Epidermal melanocyte (primary cell): ENCODE data around the gene TBL1XR1.

Experiments
- DNase-seq: peaks from one replicate; pipeline ENCODE4 v3.0.0; 2011; ENCODE audit warnings: low spot score; ENCODE audit not compliant: insufficient read length

Gene TBL1XR1

DNA sequence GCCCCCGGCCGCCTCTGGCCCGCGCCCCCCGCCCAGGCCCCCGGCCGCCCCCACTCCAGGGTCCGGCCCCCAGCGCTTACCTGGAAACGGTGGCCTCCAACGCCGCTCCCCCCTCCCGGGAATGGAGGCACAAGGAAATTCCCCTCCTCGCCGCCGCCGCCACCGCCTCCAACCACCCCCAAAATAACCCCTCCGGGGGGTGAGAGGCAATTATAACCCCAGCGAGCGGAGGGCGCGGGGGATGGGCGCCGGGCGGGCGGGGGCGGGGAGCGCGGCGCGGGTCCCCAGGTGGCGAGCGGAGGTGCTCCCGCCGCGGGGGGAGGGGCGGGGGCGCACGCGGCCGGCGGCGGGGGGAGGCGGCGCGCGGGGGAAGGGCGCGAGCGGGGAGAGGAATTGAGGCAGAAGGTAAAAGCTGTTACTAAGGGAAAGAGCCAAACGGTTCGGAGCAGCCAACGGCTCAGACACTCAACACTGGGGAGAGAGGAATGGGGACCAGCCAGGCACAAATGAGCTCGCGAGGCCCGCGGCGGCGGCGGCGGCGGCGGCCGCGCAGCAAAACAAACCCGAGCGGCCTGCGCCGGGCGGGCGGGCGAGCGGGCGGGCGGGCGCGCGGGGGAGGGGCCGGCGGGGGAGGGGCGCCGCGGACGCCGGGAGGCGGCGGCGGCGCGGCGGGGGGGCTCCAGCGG lies at the start of gene TBL1XR1:
TBL1XR1 (minus strand) TSS at position 442 of the 686 bp plus-strand sequence. CDS start 132,505 bp downstream, outside the sequence.
- peak; percentile 99 for DNase-seq

DNA sequence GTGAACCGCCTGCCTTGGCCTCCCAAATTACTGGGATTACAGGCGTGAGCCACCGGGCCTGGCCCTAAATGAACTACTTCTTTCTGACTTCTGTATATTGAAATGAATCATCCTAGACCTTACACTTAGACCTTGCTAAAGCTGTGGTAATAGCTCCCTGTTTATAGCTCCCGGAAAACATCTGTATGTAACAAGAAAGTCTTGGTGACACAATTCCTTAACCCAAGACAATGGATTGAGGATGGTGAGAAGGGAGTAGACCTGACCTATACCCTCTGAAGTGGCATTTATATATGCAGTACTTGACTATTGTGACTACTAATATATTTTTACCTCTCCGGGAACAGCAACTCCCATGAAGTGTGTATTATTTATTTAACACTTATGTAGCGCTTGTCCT lies 48.0 kb upstream of the TBL1XR1 start:
- no peak for DNase-seq

DNA sequence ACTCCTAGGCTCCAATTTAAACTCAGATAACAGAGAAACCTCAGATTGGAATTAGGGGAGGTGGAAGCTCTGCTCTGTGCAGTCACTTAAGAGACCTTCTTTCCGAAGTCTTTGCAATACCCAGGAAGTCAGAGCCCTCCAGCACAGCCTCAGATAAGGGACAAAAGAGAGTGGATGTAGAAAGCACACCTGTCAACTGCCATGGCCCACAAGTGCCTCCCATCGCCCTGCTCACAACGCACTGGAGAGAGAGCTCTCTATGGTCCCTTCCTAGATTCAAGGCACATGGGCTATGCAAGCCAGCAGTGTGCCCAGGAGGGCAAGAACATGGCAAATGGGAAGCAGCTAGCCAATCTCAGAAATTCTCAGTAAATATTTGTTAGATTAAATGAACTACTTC lies 47.3 kb upstream of the TBL1XR1 start:
- no peak for DNase-seq

DNA sequence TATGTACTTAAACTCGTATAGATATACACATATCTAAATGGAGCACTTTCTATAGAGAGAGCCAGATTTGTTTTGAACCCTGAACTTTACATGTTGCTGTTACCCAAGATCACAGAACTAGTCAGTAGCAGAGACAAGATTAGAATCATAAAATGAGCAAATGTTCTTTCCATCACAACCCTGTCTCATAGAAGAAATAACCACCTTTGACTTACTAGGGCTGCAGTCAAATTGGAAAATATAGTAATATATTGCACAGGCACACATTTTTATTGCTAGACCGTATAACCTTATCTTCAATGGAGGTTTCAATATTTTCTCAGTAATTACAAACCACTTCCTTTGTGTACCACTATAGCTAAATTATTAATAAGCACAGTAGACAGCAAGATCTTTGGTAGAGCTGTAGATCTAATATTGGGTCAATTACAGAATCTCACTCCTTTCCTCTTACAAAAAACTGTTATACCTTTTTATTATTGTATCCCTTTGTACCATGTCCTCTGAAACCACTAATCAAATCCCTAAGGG lies 41.5 kb upstream of the TBL1XR1 start:
- no peak for DNase-seq

DNA sequence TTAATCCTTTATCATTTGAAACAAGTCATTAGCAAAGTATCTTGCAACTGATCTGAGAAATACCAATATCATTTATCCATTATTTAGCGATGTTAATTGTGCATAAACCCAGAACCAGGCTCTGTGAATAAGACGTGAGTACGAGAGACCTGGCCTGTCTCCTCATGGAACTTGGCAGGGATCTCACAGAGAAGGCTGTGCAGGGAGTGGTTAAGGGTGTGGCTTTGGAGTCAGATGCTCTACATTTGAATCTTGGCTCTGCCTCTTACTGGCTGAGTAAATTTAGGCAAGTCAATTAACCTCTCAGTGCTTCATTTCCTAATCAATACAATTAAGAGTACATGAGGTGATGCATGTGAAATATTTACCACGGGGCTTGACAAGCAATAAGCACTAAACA lies 39.9 kb upstream of the TBL1XR1 start:
- DNase-seq: no peak

DNA sequence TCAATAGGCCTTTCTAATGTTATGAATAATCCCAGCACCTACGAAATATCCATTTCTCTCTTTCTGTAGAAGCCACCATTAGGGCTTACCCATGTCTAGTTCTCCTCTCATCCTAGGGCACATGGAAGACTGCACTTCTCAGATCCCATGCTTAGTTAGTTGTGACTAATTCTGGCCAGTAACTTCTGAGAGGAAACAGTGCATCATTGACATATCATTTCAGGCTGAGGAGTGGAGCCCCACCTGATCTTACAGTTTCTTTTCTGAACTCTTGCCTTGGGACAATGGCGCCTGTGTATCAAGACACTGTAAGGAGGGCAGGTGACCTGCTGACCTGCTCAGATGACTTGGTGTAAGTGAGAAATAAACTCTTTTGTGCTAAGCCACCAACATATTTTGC lies 39.4 kb upstream of the TBL1XR1 start:
- no peak for DNase-seq

DNA sequence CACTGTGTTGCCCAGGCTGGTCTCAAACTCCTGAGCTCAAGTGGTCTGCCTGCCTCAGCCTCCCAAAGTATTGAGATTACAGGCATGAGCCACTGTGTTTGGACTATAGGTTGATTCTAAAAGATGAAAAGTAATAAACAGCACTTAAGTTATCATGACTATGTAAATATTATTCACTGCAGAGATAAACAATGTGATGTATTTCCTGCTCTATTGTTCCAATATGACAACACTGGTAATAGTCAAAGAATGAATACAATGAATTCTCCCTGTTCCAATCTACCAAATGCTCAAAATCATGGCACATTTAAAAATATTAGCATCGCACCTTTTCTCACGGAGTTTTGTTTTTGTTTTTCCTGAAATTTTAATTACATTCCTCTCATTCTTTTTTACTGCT lies 36.8 kb upstream of the TBL1XR1 start:
- DNase-seq: no peak

DNA sequence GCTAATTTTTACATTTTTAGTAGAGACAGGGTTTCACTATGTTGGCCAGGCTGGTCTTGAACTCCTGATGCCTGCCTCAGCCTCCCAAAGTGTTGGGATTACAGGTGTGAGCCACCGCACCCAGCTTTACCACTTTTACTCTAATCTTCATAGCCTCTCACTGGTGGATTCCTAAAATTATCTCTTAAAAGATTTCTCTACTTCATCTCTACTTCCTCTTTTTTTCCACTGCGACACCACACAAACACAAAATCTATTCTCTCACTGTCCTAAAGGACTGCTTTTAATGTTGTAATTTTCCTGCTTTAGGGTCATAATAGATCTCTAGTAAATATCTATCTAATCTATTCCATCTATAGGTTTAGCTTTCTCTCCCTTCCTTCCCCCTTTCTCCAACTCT lies 34.0 kb upstream of the TBL1XR1 start:
- DNase-seq: no peak

DNA sequence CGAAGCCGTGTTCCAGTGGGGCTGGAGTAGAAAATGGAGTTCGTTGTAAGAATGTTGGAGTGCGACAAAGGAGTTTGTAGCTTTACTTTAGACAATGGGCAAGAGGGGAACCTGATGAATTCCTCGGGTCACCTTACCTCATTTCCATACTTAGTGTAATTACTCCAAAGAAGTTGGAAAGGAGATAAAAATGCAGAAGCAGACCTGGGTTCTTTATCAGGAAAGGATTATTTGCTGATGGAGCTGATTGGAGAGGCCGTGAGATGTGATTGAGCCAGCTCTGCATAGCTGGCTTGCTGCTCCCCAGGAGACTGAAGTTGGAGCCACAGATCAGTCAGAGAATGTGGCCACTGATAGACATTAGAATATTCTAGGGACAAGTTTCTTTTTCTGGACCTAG lies 33.4 kb upstream of the TBL1XR1 start:
- no peak for DNase-seq

DNA sequence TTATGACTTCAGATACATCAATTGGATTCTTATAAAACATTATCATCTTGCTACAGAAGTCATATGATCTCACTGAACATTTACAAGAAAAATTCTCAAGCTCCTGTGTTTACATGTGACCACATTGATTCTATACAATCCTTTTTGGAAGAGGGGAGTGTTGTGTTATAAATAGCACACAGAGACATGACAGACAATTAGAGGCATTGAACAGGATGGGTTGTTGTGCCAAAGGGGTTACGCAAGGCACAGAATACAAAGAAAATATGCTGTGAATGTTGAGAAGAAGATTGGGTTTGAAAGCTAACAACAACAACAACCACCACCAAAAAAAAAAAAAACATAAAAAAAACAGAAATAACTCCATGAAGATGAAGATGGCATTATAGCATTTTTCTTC lies 32.5 kb upstream of the TBL1XR1 start:
- peak; percentile 74 for DNase-seq

DNA sequence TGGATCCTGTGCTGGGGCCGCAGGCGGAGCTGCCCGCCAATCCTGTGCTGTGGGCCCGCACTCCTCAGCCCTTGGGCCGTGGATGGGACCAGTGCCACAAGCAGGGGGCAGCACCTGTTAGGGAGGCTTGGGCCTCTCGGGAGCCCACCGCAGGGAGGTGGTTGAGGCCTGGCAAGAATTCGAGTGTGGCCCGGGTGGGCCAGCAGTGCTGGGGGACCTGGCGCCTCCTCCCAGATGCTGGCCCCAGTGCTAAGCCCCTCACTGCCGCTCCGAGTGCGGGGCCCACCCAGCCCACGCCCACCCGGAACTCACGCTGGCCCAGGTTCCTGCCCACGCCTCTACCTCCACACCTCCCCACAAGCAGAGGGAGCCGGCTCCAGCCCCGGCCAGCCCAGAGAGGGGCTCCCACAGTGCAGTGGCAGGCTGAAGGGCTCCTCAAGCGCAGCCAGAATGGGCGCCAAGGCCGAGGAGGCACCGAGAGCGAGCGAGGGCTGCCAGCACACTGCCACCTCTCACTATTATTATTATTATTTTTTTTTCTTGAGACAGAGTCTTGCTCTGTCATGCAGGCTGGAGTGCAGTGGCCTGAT lies 31.4 kb upstream of the TBL1XR1 start:
- DNase-seq: no peak

DNA sequence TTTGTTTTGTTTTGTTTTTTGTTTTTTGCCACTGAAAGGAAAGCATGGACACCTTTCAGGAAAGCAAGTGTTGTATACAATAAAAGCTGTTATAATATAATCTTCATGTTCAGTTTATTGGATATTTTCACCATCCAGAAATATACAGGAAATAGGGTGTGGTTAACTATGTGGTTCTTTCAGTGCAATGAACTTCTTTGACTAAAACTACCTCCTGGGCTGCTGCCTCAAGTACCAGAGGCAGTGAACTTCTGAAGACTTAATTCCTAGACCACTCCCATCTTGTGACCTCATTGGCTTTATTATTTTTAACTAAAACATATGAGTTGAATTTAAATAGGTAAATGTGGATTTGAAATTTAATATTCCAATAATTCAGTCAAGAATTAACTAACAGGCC lies 27.1 kb upstream of the TBL1XR1 start:
- DNase-seq: no peak

DNA sequence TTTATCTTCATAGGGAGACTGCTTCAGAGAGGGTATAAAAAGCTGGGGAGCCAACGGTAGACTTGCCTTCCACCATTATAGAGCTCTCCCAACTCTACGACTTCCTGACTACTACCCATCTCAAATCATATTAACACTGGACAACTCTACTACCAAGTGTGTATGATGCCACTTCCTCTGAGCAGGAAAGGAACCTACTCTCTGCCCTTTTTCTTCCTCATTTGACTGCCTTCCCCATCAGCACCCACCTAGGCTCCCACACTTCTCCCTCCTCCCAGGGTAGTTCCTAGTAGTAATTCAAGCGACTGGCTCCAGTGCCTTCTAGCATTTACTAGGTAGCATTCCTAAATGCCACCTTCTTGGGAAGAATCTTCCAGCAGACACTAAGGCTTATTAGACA lies 24.5 kb upstream of the TBL1XR1 start:
- no peak for DNase-seq

DNA sequence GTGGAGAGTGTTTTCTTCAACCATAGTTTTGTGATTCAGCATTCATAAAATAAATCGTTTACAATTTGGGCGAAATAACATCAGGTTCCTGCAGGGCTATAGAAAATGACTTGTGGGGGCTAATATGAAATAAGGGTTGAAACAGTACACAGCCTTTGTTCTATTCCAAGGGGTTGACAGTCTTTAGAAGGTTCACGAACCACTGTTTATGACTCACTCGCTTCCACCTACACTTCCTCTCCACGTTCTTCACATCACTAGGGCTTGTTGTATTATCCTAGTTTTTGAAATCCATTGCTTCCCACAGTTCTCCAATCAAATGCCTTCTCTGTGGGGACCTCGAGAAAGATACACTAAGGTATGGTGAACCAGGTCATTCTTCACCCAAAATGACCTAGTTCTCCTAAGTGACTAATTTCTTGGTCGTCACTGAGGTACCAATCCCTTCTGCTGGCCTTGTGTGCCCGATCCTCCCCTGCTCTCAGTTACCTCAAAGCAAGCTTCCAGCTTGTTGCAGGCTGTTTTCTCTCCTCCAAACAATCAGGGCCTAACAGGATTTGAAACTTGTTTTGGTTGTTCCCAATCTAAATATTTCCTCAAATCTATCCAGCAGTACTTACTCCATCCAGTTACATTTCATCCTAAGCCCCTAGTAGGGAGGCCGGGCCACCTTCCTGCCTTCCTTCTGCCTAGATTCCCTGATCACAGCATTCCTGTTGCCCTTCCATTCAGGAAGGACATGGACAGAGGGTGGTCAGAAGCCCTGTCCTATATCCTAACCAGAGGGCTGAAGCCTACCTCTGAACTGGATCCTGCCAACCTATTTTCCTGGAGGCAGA lies 23.1 kb upstream of the TBL1XR1 start:
- no peak for DNase-seq

DNA sequence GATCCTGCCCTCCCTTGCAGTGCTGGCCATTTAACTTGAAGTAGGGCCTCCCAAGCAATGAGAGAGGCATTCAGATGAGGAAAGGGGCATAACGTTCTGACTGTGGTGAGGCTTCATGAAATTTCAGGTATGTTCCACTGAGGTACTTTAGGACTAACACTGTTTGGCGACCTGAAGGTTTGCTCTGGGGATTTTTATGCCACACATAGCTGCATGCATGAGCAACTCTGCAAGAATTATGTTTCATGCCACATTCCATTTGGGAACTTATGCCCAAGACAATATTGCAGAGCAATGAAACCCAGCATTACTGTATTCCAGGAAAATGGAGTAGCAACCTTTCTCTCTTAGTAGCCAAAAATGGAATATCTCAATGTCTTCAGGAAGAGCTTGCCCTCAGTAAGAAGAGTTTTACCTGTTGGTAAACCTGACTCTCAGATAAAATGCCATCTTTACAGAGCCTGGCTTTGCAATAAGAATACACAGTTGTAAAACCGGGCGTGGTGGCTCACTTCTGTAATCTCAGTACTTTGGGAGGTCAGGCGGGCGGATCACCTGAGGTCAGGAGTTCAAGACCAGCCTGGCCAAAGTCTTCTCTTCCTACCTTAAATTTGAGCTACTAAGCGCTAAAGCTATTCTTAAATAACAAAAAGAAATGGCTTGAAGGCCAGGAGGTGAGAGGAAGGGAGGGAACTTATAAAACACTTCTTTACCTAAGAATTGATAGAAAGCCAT lies 16.7 kb upstream of the TBL1XR1 start:
- no peak for DNase-seq

DNA sequence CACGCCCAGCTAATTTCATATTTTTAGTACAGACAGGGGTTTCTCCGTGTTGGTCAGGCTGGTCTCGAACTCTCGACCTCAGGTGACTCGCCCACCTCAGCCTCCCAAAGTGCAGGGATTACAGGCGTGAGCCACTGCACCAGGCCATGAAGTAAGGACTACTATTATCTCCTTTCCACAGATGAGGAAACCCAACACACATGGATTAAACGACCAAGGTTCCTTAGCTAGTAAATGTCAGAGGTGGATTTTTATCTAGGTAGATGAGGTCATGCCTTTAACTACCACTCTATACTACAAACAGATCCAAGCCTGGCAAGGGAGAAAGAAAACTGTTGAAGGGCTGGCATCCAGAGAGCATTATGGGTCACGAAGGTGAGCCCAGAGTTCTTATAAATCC lies 15.5 kb upstream of the TBL1XR1 start:
- DNase-seq: no peak

DNA sequence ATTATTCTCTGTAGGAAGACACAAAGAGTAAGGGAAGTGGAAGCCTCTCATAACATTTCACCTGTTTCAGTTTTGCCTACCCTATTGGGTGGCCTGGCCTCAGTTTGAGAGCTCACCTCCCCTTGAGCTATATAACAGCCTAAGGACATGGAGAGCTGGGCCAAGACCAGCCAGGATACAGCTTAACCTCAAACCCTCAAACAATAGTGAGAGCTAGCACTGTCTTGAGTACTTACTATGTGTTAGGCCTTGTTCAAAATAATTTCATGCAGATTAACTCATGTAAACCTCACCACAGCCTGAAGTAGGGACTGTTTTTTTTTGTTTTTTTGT lies 15.0 kb upstream of the TBL1XR1 start:
- no peak for DNase-seq

DNA sequence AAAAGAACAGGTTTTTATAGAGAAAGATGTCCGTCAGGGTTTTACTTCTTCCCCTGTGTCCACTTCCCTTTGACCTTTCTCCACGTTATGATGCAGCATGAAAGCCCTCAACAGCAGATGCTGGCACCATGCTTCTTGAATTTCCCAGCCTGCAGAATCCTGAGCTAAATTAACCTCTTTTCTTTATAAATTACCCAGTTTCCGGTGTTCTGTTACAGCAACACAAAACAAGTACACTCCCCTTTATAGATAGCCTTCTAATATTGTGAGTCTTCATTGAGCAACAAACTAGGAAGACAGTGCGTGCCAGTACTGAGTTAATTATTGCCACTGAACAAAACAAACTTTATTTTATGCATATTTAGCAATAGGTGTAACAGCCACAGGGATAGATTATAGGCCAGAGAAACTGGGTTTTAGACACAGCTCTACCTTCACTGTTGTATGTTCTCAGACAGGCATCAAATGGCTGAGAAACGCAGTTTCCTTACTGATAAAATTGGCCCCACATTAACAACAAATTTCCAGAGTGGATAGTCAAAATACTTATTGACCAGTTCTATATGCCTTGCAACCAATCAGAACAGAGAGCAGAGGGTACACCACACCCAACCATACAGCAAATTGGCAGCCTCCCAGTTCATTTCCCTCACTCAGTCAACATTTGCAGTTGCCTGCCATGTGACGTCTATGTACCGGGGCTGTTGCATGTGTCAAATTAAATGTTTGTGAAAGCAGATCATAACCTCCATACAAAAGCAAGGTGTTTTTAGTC lies 14.4 kb upstream of the TBL1XR1 start:
- no peak for DNase-seq

DNA sequence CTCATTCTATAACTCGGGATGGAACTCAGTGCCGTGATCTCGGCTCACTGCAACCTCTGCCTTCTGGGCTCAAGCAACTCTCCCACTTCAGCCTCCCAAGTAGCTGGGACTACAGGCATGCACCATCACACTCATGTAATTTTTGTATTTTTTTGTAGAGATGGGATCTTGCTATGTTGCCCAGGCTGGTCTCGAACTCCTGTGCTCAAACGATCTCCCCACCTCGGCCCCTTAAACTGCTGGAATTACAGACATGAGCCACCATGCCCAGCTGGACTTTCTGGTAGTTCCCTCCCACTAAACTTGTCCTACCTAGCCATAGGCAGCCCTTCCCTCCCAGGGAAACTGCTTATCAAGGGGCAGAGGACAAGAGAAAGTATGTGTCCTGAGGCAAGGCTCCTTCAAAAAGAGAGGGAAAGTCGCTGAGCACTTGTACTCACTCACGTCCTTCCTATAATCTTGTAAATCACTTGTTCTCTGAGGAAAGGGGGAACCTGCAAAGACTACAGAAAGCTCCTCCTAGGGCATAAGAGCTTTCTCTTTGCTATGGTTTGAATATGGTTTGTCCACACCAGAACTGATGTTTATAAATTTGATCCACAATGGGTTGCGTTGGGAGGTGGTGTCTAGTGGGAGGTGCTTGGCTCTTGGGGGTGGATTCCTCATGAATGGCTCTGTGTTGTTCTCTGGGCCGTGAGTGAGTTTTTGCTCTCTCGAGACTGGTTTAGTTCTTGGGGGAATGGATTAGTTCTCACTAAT lies 13.6 kb upstream of the TBL1XR1 start:
- DNase-seq: no peak

DNA sequence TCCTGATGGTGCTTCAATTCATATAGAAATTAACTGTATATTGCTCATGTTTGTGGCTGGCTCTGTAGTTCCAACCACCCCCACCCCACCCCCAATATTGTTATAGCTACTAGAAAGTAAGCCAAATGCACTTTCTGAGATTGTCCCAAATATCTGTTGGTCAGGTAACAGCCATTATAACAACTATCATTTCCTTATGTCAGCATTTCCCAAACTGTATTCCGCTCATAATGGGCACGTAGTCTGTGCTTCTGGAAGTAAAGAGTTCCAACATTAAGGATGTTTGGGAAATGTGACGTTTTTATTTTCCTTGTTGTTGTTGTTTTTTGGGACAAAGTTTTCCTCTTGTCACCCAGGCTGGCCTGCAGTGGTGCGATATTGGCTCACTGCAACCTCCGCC lies 12.2 kb upstream of the TBL1XR1 start:
- DNase-seq: no peak
